ENCODE data around the gene KCNA5. TPM values are rescaled to one million over a fixed set of nuclear protein-coding genes. Genes with fewer than 3 reads are reported as not detected.

KCNA5 gene
- total RNA-seq, 1 experiment from 2014 or later = not detected

- DNase-seq (ENCODE audit: low spot score) = no peak
- peaks cover 33% of the 10 kb centered on the region for H3K27me3 ChIP-seq (replicated peaks; ENCODE audit: insufficient read depth, low read depth, low read length, poor library complexity)
- BruUV-seq (replicated peaks) = no TSS peak
- ChIA-PET POLR2A (ENCODE audit: low non-redundant PET) (no interaction called here), CTCF (no interaction called here)
- no peak for TF ChIP-seq CTCF (conservative IDR thresholded peaks at IDR 0.05; ENCODE audit: low read depth, low read length)
- TF ChIP-seq EZH2 (IDR thresholded peaks at IDR 0.05; ENCODE audit: borderline replicate concordance, low read depth, low read length, poor library complexity, severe bottlenecking) = no peak
- no peak overlapping the region for H3K4me3 ChIP-seq (ENCODE audit: low read depth, low read length, poor library complexity, severe bottlenecking)
- no peaks in the 10 kb centered on the region for H3K4me1 ChIP-seq (ENCODE audit: insufficient read depth, low read length, poor library complexity, severe bottlenecking)
- intact Hi-C loops (cut with micrococcal nuclease; ENCODE audit: unreplicated experiment) = no loop called here
- no peaks in the 10 kb centered on the region for H3K36me3 ChIP-seq (ENCODE audit: insufficient read depth, low read length, poor library complexity, severe bottlenecking)
- no peak overlapping the region for H3K27ac ChIP-seq (ENCODE audit: low read depth, low read length, poor library complexity, severe bottlenecking)
- no peaks in the 10 kb centered on the region for H3K9me3 ChIP-seq (ENCODE audit: low read depth, low read length, poor library complexity, severe bottlenecking)
Observed at GRCh38 chr12:5023842-5024241, 19.8 kb upstream of the KCNA5 start.

- POLR2A ChIA-PET (ENCODE audit: low non-redundant PET) = no interaction called here
Observed at GRCh38 chr12:5026342-5026938, 17.2 kb upstream of the KCNA5 start.

GRCh38 chr12:5027046-5027821, 16.4 kb upstream of the KCNA5 start:
- no peaks in the 10 kb centered on the region for H3K36me3 ChIP-seq (ENCODE audit: insufficient read depth, low read length, poor library complexity, severe bottlenecking)
- no peaks in the 10 kb centered on the region for H3K9me3 ChIP-seq (ENCODE audit: low read depth, low read length, poor library complexity, severe bottlenecking)
- no peak for DNase-seq (ENCODE audit: low spot score)
- intact Hi-C loops (cut with micrococcal nuclease; ENCODE audit: unreplicated experiment) = no loop called here
- H3K27me3 ChIP-seq (replicated peaks; ENCODE audit: insufficient read depth, low read depth, low read length, poor library complexity) = peaks cover 44% of the 10 kb centered on the region
- H3K4me1 ChIP-seq (ENCODE audit: insufficient read depth, low read length, poor library complexity, severe bottlenecking) = no peaks in the 10 kb centered on the region
- H3K4me3 ChIP-seq (ENCODE audit: low read depth, low read length, poor library complexity, severe bottlenecking) = no peak overlapping the region
- CTCF ChIA-PET = no interaction called here
- BruUV-seq (replicated peaks) = no TSS peak
- POLR2A ChIA-PET (ENCODE audit: low non-redundant PET) = no interaction called here
- TF ChIP-seq CTCF (conservative IDR thresholded peaks at IDR 0.05; ENCODE audit: low read depth, low read length) = no peak
- no peak for TF ChIP-seq EZH2 (IDR thresholded peaks at IDR 0.05; ENCODE audit: borderline replicate concordance, low read depth, low read length, poor library complexity, severe bottlenecking)
- no peak overlapping the region for H3K27ac ChIP-seq (ENCODE audit: low read depth, low read length, poor library complexity, severe bottlenecking)

More at GRCh38 chr12:5026342-5026938, 17.2 kb upstream of the KCNA5 start:
- no peak overlapping the region for H3K4me3 ChIP-seq (ENCODE audit: low read depth, low read length, poor library complexity, severe bottlenecking)
- no peak overlapping the region for H3K27ac ChIP-seq (ENCODE audit: low read depth, low read length, poor library complexity, severe bottlenecking)
- CTCF ChIA-PET = no interaction called here
- intact Hi-C loops (cut with micrococcal nuclease; ENCODE audit: unreplicated experiment) = no loop called here
- H3K36me3 ChIP-seq (ENCODE audit: insufficient read depth, low read length, poor library complexity, severe bottlenecking) = no peaks in the 10 kb centered on the region
- no peaks in the 10 kb centered on the region for H3K9me3 ChIP-seq (ENCODE audit: low read depth, low read length, poor library complexity, severe bottlenecking)
- no peak for DNase-seq (ENCODE audit: low spot score)
- no peaks in the 10 kb centered on the region for H3K4me1 ChIP-seq (ENCODE audit: insufficient read depth, low read length, poor library complexity, severe bottlenecking)
- no peak for TF ChIP-seq CTCF (conservative IDR thresholded peaks at IDR 0.05; ENCODE audit: low read depth, low read length)
- no peak for TF ChIP-seq EZH2 (IDR thresholded peaks at IDR 0.05; ENCODE audit: borderline replicate concordance, low read depth, low read length, poor library complexity, severe bottlenecking)
- peaks cover 41% of the 10 kb centered on the region for H3K27me3 ChIP-seq (replicated peaks; ENCODE audit: insufficient read depth, low read depth, low read length, poor library complexity)
- no TSS peak for BruUV-seq (replicated peaks)

Measured in A673 (cell line).